Smooth muscle cell (in vitro differentiated cells): ENCODE data around the gene RUBCNL. TPM values are rescaled to one million over a fixed set of nuclear protein-coding genes. Genes with fewer than 3 reads are reported as not detected.

ENCODE experiments used
- DNase-seq: peaks from one replicate; lab custom pipeline; 2025; ENCODE audit not compliant: unreplicated experiment; lab: John Stamatoyannopoulos, UW
- H2AFZ ChIP-seq: fragments of 200-600 bp; sonication (generic); 2 replicates; pipeline ENCODE4 v1.6.0; 2016; ENCODE audit warnings: antibody characterized with exemption, low read depth, mild to moderate bottlenecking
- H3F3A ChIP-seq: fragments of 200-600 bp; sonication (generic); 2 replicates; pipeline ENCODE4 v1.6.0; 2017; ENCODE audit warnings: antibody characterized with exemption, low read depth
- H3K27ac ChIP-seq: fragments of 200-600 bp; sonication (generic); 2 replicates; pipeline ENCODE4 v1.5.1; 2016; ENCODE audit warnings: low read depth, mild to moderate bottlenecking
- H3K27me3 ChIP-seq: fragments of 200-600 bp; sonication (generic); 2 replicates; pipeline ENCODE4 v1.6.1; 2016; ENCODE audit warnings: low read depth, mild to moderate bottlenecking
- H3K36me3 ChIP-seq: fragments of 200-600 bp; sonication (generic); 2 replicates; pipeline ENCODE4 v1.5.1; 2016; ENCODE audit warnings: low read depth
- H3K4me1 ChIP-seq: fragments of 200-600 bp; sonication (generic); 2 replicates; pipeline ENCODE4 v1.5.1; 2016; ENCODE audit warnings: low read depth
- H3K4me2 ChIP-seq: fragments of 200-600 bp; sonication (generic); 2 replicates; pipeline ENCODE4 v1.6.0; 2016; ENCODE audit warnings: mild to moderate bottlenecking
- H3K4me3 ChIP-seq: fragments of 200-600 bp; sonication (generic); 2 replicates; pipeline ENCODE4 v1.5.1; 2016; ENCODE audit warnings: mild to moderate bottlenecking
- H3K79me2 ChIP-seq: fragments of 200-600 bp; sonication (generic); 2 replicates; pipeline ENCODE4 v1.6.0; 2016; ENCODE audit warnings: low read depth, mild to moderate bottlenecking
- H3K9ac ChIP-seq: fragments of 200-600 bp; sonication (generic); 2 replicates; pipeline ENCODE4 v1.6.0; 2016; ENCODE audit warnings: low read depth
- H3K9me3 ChIP-seq: fragments of 200-600 bp; sonication (generic); replicated peaks from 2 replicates; pipeline ENCODE4 v1.5.1; 2016; ENCODE audit warnings: low read depth
- H4K20me1 ChIP-seq: fragments of 200-600 bp; sonication (generic); 2 replicates; pipeline ENCODE4 v1.6.0; 2016; ENCODE audit warnings: low read depth
- WGBS: methylation state at CpG from one replicate; pipeline ENCODE4 v1.1.7; 2016; ENCODE audit warnings: low lambda C conversion rate; 5-methylcytosine and 5-hydroxymethylcytosine counted together
- polyA plus RNA-seq: library from polyadenylated mRNA; unstranded; fragments of >200 nt; fragmentation: Nextera tagmentation; extraction: Ambion mirVana; gene quantifications from 2 replicates; pipeline ENCODE4 v1.2.1, GENCODE V29; 2016
- total RNA-seq: library from RNA; depleted of rRNA; stranded (reverse); fragments of >200 nt; gene quantifications from 2 replicates; pipeline ENCODE4 v1.2.3, GENCODE V29; 2014
- TF ChIP-seq, protein P1 (sequence below): fragments of 200-600 bp; sonication (generic); IDR thresholded peaks from 2 replicates; pipeline ENCODE4 v1.5.1; 2017; ENCODE audit warnings: borderline replicate concordance, mild to moderate bottlenecking, antibody characterized with exemption; ENCODE audit not compliant: insufficient read depth, poor library complexity, severe bottlenecking

RUBCNL gene
- total and polyA plus RNA-seq, 2 experiments from 2014 or later, result 0.49 TPM; not detected in 1

DNA sequence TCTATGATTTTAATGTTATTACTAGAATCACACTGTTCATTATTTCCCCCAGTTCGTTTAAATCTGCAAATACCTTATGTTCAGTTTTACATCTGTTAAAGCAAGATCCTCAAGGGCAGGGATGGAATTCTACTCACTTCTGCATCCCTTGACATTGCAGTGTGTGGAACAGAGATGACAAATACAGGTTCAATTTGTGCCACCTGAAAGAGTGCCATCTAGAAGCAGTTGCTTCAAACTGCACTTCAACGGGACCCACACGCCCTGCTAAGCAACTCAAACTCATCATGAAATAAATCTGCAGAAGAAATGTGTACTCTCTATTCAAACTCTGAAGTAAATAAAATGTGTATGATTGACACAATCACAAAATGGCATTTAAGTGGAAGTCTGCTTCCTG is 44.5 kb downstream of the RUBCNL start:
- Histone ChIP-seq H2AFZ (no peak overlapping the region), H3K79me2 (no peaks in the 10 kb centered on the region), H3K9me3 (no peaks in the 10 kb centered on the region), H3K4me2 (no peak overlapping the region), H3K9ac (no peak overlapping the region), H3K4me3 (no peak overlapping the region), H3F3A (no peaks in the 10 kb centered on the region), H3K36me3 (no peaks in the 10 kb centered on the region), H4K20me1 (no peaks in the 10 kb centered on the region), H3K27me3 (no peaks in the 10 kb centered on the region), H3K27ac (no peak overlapping the region), H3K4me1 (no peaks in the 10 kb centered on the region)
- no peak for DNase-seq
- WGBS, result 88% methylated on average over 3 of the region's 3 CpGs
- TF ChIP-seq, protein P1, sequence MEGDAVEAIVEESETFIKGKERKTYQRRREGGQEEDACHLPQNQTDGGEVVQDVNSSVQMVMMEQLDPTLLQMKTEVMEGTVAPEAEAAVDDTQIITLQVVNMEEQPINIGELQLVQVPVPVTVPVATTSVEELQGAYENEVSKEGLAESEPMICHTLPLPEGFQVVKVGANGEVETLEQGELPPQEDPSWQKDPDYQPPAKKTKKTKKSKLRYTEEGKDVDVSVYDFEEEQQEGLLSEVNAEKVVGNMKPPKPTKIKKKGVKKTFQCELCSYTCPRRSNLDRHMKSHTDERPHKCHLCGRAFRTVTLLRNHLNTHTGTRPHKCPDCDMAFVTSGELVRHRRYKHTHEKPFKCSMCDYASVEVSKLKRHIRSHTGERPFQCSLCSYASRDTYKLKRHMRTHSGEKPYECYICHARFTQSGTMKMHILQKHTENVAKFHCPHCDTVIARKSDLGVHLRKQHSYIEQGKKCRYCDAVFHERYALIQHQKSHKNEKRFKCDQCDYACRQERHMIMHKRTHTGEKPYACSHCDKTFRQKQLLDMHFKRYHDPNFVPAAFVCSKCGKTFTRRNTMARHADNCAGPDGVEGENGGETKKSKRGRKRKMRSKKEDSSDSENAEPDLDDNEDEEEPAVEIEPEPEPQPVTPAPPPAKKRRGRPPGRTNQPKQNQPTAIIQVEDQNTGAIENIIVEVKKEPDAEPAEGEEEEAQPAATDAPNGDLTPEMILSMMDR, result no peak

DNA sequence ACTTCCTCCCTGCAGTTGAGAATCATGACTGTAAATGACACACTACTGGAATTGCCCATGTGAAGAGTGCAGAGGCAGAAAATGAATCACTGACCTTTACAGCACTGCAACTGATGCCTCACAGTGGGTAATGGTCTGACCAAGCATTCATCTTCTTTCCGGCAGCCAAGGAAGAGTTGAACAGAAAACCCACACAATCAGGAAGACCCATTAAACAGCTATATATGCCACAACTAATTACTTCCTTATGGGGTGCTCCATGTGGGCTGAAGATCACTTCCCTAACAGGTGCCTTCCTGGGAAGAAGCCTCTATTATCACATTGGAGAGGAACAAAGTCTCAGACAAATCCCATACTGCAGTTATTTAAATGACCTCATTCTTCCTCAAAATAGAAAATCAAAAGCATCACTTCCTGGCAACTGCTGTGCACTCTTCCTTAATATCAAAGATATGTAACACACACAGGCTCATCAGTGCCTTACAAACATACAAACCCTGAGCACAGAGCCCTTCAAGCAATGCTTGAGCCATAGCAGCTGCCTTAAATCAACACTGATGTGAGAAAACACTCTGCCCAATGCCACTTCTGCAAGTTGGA is 45.8 kb downstream of the RUBCNL start:
- Histone ChIP-seq H3K4me3 (no peak overlapping the region), H3K79me2 (no peaks in the 10 kb centered on the region), H3K4me1 (no peaks in the 10 kb centered on the region), H3F3A (no peaks in the 10 kb centered on the region), H3K9ac (no peak overlapping the region), H3K9me3 (no peaks in the 10 kb centered on the region), H4K20me1 (no peaks in the 10 kb centered on the region), H3K27me3 (no peaks in the 10 kb centered on the region), H3K27ac (no peak overlapping the region), H3K4me2 (no peak overlapping the region), H3K36me3 (no peaks in the 10 kb centered on the region), H2AFZ (no peak overlapping the region)
- WGBS, result 35% methylated on average over 1 of the region's 1 CpG
- TF ChIP-seq, protein P1, result no peak
- no peak for DNase-seq

GRCh38 chr13:46340631-46341111 is 46.4 kb downstream of the RUBCNL start:
- no peak overlapping the region for H3K4me3 ChIP-seq
- H3K9ac ChIP-seq, result no peak overlapping the region
- H3F3A ChIP-seq, result no peaks in the 10 kb centered on the region
- no peaks in the 10 kb centered on the region for H3K36me3 ChIP-seq
- H3K27me3 ChIP-seq, result no peaks in the 10 kb centered on the region
- H3K79me2 ChIP-seq, result no peaks in the 10 kb centered on the region
- 94% methylated on average over 3 of the region's 3 CpGs for WGBS
- no peaks in the 10 kb centered on the region for H3K9me3 ChIP-seq
- no peak overlapping the region for H3K4me2 ChIP-seq
- no peak overlapping the region for H2AFZ ChIP-seq
- DNase-seq, result no peak
- TF ChIP-seq, protein P1, result no peak
- H4K20me1 ChIP-seq, result no peaks in the 10 kb centered on the region
- no peak overlapping the region for H3K27ac ChIP-seq
- no peaks in the 10 kb centered on the region for H3K4me1 ChIP-seq

GRCh38 chr13:46340011-46340410 is 47.0 kb downstream of the RUBCNL start:
- no peaks in the 10 kb centered on the region for H3K79me2 ChIP-seq
- TF ChIP-seq, protein P1, result no peak
- H3K36me3 ChIP-seq, result no peaks in the 10 kb centered on the region
- H3K9me3 ChIP-seq, result no peaks in the 10 kb centered on the region
- H4K20me1 ChIP-seq, result no peaks in the 10 kb centered on the region
- no peak overlapping the region for H3K4me3 ChIP-seq
- H3K27me3 ChIP-seq, result no peaks in the 10 kb centered on the region
- H3K9ac ChIP-seq, result no peak overlapping the region
- H3K4me2 ChIP-seq, result no peak overlapping the region
- no peaks in the 10 kb centered on the region for H3K4me1 ChIP-seq
- DNase-seq, result no peak
- no peaks in the 10 kb centered on the region for H3F3A ChIP-seq
- H3K27ac ChIP-seq, result no peak overlapping the region
- 100% methylated on average over 1 of the region's 1 CpG for WGBS
- H2AFZ ChIP-seq, result no peak overlapping the region
